Progenitor cell of endocrine pancreas (in vitro differentiated cells): ENCODE data around the gene RAB26. TPM values are rescaled to one million over a fixed set of nuclear protein-coding genes. Genes with fewer than 3 reads are reported as not detected.

Source experiments
- DNase-seq: peaks from one replicate; pipeline ENCODE4 v3.0.0; 2021; ENCODE audit warnings: low spot score; ENCODE audit not compliant: unreplicated experiment
- H3K27ac Mint-ChIP-seq: 2 replicates; pipeline ENCODE4 v1.8.0; 2021; ENCODE audit warnings: mild to moderate bottlenecking, moderate library complexity, mixed read lengths
- H3K27me3 Mint-ChIP-seq: 2 replicates; pipeline ENCODE4 v1.8.0; 2021; ENCODE audit warnings: mixed read lengths
- H3K36me3 Mint-ChIP-seq: 2 replicates; pipeline ENCODE4 v1.8.0; 2022; ENCODE audit warnings: mixed read lengths; ENCODE audit not compliant: insufficient read depth
- H3K4me1 Mint-ChIP-seq: 2 replicates; pipeline ENCODE4 v1.8.0; 2021; ENCODE audit warnings: low read depth, mixed read lengths
- H3K4me3 Mint-ChIP-seq: 2 replicates; pipeline ENCODE4 v1.8.0; 2021; ENCODE audit warnings: low read depth, mild to moderate bottlenecking, moderate library complexity, mixed read lengths
- H3K9me3 Mint-ChIP-seq: 2 replicates; pipeline ENCODE4 v1.8.0; 2021; ENCODE audit warnings: low read depth, mixed read lengths
- total RNA-seq: library from RNA; stranded (reverse); gene quantifications from 2 replicates; pipeline ENCODE4 v1.2.1, GENCODE V29; 2021
- TF ChIP-seq, protein P1 (sequence below): fragments of 200-600 bp; sonication (generic); IDR thresholded peaks from one replicate; pipeline ENCODE4 v1.5.0; 2021; ENCODE audit warnings: antibody characterized with exemption, mild to moderate bottlenecking; ENCODE audit not compliant: unreplicated experiment

The RAB26 gene
- total RNA-seq, 1 donor from 2014 or later = 23.3 TPM

DNA sequence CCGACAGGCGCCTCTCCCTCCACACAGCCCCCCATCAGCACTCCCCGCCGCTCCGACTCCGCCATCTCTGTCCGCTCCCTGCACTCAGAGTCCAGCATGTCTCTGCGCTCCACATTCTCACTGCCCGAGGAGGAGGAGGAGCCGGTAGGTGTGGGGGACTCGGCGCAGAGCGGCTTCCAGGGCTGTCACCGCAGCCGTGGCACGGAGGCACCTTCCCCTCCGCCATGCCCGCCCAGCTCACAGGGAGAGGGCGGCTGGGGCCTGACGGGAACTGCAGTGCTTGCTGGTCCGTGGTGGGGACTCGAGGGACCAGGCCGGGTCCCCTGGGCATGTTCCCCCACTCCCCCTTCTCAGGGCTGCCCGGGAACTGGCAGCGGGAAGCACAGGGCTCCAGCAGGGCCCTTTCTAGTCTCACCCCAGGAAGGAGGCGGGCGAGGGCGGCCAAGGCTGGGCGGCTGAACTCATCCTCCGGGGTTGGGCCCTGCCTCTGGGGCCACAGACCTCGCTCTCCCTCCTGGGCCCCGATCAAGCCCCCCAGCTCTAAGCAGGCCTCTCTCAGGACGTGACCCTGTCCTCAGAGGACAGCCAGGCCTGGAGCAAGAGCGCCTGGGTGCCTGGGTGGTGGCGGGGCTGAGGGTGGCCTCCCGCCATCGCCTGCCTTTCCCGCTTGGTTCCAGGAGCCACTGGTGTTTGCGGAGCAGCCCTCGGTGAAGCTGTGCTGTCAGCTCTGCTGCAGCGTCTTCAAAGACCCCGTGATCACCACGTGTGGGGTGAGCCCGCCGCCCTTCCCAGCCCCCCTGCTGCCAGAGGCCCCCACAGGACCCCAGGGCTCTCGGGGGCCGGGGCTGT is 22.4 kb downstream of the RAB26 start:
- Mint-ChIP-seq H3K4me1 (no peaks in the 10 kb centered on the region), H3K4me3 (no peak overlapping the region), H3K27me3 (no peaks in the 10 kb centered on the region), H3K9me3 (no peaks in the 10 kb centered on the region), H3K27ac (no peak overlapping the region), H3K36me3 (peaks cover 8% of the 10 kb centered on the region)
- no peak for DNase-seq
- TF ChIP-seq, protein P1, sequence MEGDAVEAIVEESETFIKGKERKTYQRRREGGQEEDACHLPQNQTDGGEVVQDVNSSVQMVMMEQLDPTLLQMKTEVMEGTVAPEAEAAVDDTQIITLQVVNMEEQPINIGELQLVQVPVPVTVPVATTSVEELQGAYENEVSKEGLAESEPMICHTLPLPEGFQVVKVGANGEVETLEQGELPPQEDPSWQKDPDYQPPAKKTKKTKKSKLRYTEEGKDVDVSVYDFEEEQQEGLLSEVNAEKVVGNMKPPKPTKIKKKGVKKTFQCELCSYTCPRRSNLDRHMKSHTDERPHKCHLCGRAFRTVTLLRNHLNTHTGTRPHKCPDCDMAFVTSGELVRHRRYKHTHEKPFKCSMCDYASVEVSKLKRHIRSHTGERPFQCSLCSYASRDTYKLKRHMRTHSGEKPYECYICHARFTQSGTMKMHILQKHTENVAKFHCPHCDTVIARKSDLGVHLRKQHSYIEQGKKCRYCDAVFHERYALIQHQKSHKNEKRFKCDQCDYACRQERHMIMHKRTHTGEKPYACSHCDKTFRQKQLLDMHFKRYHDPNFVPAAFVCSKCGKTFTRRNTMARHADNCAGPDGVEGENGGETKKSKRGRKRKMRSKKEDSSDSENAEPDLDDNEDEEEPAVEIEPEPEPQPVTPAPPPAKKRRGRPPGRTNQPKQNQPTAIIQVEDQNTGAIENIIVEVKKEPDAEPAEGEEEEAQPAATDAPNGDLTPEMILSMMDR = no peak

DNA sequence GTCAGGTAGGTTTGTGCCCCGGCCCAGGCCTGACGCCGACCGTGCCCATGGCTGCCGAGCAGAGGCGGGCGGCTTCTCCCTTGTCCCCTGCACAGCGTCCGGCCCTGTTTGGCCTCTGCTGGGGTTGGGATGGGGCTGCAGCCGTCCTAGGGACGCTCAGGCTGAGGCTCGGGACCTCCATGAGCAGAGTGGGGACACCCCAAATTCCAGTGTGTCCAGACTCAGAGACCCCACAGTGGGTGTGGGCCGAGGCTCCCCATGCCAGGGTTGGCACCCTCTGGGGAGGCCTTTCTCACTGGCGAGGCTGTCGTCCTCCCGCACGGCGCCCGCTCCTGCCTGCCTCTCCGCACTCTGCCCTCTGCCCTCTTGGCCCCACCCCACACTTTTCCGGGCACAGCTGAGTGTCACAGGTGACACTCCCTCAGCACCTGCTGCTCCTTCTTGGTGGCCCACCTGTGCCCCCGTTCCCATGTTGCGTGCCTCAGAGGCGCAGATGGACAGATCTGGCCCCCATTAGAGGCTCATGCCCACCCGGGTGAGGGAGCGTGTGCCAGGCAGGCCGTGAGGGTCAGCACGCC is 23.3 kb downstream of the RAB26 start:
- H3K36me3 Mint-ChIP-seq = peaks cover 8% of the 10 kb centered on the region
- H3K4me3 Mint-ChIP-seq = no peak overlapping the region
- H3K4me1 Mint-ChIP-seq = no peaks in the 10 kb centered on the region
- H3K27ac Mint-ChIP-seq = no peak overlapping the region
- no peaks in the 10 kb centered on the region for H3K9me3 Mint-ChIP-seq
- TF ChIP-seq, protein P1 = no peak
- no peak for DNase-seq
- no peaks in the 10 kb centered on the region for H3K27me3 Mint-ChIP-seq

- no peaks in the 10 kb centered on the region for H3K4me1 Mint-ChIP-seq
- no peaks in the 10 kb centered on the region for H3K9me3 Mint-ChIP-seq
- no peak overlapping the region for H3K4me3 Mint-ChIP-seq
- no peaks in the 10 kb centered on the region for H3K27me3 Mint-ChIP-seq
- TF ChIP-seq, protein P1 = no peak
- H3K27ac Mint-ChIP-seq = no peak overlapping the region
- no peak for DNase-seq
- H3K36me3 Mint-ChIP-seq = peaks cover 11% of the 10 kb centered on the region
Observed at GRCh38 chr16:2172688-2173335, 24.4 kb downstream of the RAB26 start.

- Mint-ChIP-seq H3K27ac (no peak overlapping the region), H3K36me3 (peaks cover 11% of the 10 kb centered on the region), H3K4me3 (no peak overlapping the region), H3K9me3 (no peaks in the 10 kb centered on the region), H3K27me3 (no peaks in the 10 kb centered on the region), H3K4me1 (no peaks in the 10 kb centered on the region)
- TF ChIP-seq, protein P1 = no peak
- DNase-seq = no peak
Observed at GRCh38 chr16:2173366-2173765, 24.9 kb downstream of the RAB26 start.

- TF ChIP-seq, protein P1 = no peak
- Mint-ChIP-seq H3K9me3 (no peaks in the 10 kb centered on the region), H3K27ac (no peak overlapping the region), H3K4me1 (no peaks in the 10 kb centered on the region), H3K36me3 (peaks cover 11% of the 10 kb centered on the region), H3K27me3 (no peaks in the 10 kb centered on the region), H3K4me3 (no peak overlapping the region)
- DNase-seq = no peak
Observed at GRCh38 chr16:2173916-2174315, 25.5 kb downstream of the RAB26 start.
